GM23248 (cell line): ENCODE data around the gene SYNPR. TPM values are rescaled to one million over a fixed set of nuclear protein-coding genes. Genes with fewer than 3 reads are reported as not detected.

Experiments
- DNase-seq: peaks from one replicate; pipeline ENCODE4 v3.0.0-alpha.2; 2015
- H2AFZ ChIP-seq: fragments of 200-600 bp; sonication (generic); 2 replicates; pipeline ENCODE4 v1.6.1; 2016; ENCODE audit warnings: antibody characterized with exemption
- H3F3A ChIP-seq: fragments of 200-600 bp; sonication (generic); 2 replicates; pipeline ENCODE4 v1.6.1; 2016; ENCODE audit warnings: mild to moderate bottlenecking, antibody characterized with exemption, mixed run types; ENCODE audit not compliant: insufficient read depth
- H3K27ac ChIP-seq: fragments of 200-600 bp; sonication (generic); 2 replicates; pipeline ENCODE4 v1.5.1; 2016; ENCODE audit warnings: mild to moderate bottlenecking
- H3K27me3 ChIP-seq: fragments of 200-600 bp; sonication (generic); replicated peaks from 2 replicates; pipeline ENCODE4 v1.6.1; 2016; ENCODE audit warnings: mild to moderate bottlenecking; ENCODE audit not compliant: insufficient read depth
- H3K36me3 ChIP-seq: fragments of 200-600 bp; sonication (generic); 2 replicates; pipeline ENCODE4 v1.6.1; 2016; ENCODE audit warnings: low read depth, mild to moderate bottlenecking
- H3K4me1 ChIP-seq: fragments of 200-600 bp; sonication (generic); 2 replicates; pipeline ENCODE4 v1.6.1; 2016; ENCODE audit warnings: mild to moderate bottlenecking; ENCODE audit not compliant: insufficient read depth
- H3K4me2 ChIP-seq: fragments of 200-600 bp; sonication (generic); one replicate; pipeline ENCODE4 v1.6.1; 2016; ENCODE audit warnings: mild to moderate bottlenecking; ENCODE audit not compliant: unreplicated experiment
- H3K4me3 ChIP-seq: fragments of 200-600 bp; sonication (generic); 2 replicates; pipeline ENCODE4 v1.5.1; 2016; ENCODE audit warnings: mild to moderate bottlenecking
- H3K79me2 ChIP-seq: fragments of 200-600 bp; sonication (generic); 2 replicates; pipeline ENCODE4 v1.6.1; 2016; ENCODE audit warnings: mild to moderate bottlenecking; ENCODE audit not compliant: insufficient read depth
- H3K9ac ChIP-seq: fragments of 200-600 bp; sonication (generic); 2 replicates; pipeline ENCODE4 v1.6.1; 2016; ENCODE audit warnings: mild to moderate bottlenecking
- H3K9me2 ChIP-seq: fragments of 200-600 bp; sonication (generic); 2 replicates; pipeline ENCODE4 v1.6.1; 2016; ENCODE audit warnings: mixed run types, mild to moderate bottlenecking, moderate library complexity; ENCODE audit not compliant: insufficient read depth
- H3K9me3 ChIP-seq: fragments of 200-600 bp; sonication (generic); one replicate; pipeline ENCODE4 v1.6.1; 2017; ENCODE audit warnings: low read depth
- H4K20me1 ChIP-seq: fragments of 200-600 bp; sonication (generic); 2 replicates; pipeline ENCODE4 v1.6.0; 2016; ENCODE audit not compliant: insufficient read depth
- EZH2 ChIP-seq: fragments of 200-600 bp; sonication (generic); IDR thresholded peaks from 2 replicates; pipeline ENCODE4 v1.6.1; 2018; ENCODE audit warnings: antibody characterized with exemption, mild to moderate bottlenecking; ENCODE audit not compliant: insufficient read depth, poor library complexity, severe bottlenecking
- EZH2phosphoT487 ChIP-seq: fragments of 200-600 bp; sonication (generic); IDR thresholded peaks from 2 replicates; pipeline ENCODE4 v1.6.1; 2018; ENCODE audit warnings: antibody characterized with exemption, moderate library complexity, mild to moderate bottlenecking, low read depth; ENCODE audit not compliant: insufficient read depth
- WGBS, 2 experiments: methylation state at CpG; one replicate each; pipeline ENCODE4 v1.1.6; 2015 to 2017; ENCODE audit warnings: low lambda C conversion rate in 2 of 2, low coverage in 1 of 2; ENCODE audit errors: missing lambda C conversion rate in 2 of 2; 5-methylcytosine and 5-hydroxymethylcytosine counted together
- in situ Hi-C: fragments of 300-500 bp; cut with MboI; formaldehyde crosslinking; loops from 2 replicates; pipeline ENCODE4 v1.15.0; 2020
- polyA plus RNA-seq: library from polyadenylated mRNA; unstranded; fragments of >200 nt; fragmentation: Nextera tagmentation; extraction: Ambion mirVana; gene quantifications from 2 replicates; pipeline ENCODE4 v1.2.1, GENCODE V29; 2016
- total RNA-seq: library from RNA; depleted of rRNA; stranded (reverse); fragments of >200 nt; shearing (Covaris generic); gene quantifications from 2 replicates; pipeline ENCODE4 v1.2.3, GENCODE V29; 2014

Gene SYNPR
- total and polyA plus RNA-seq, 2 experiments from 2014 or later: not detected

- Histone ChIP-seq H3K4me2 (no peak overlapping the region), H3K9me2 (no peaks in the 10 kb centered on the region), H3K9ac (no peak overlapping the region), H2AFZ (no peak overlapping the region), H3K27ac (no peak overlapping the region), H3K4me3 (no peak overlapping the region), H3F3A (no peaks in the 10 kb centered on the region), H4K20me1 (no peaks in the 10 kb centered on the region), H3K36me3 (no peaks in the 10 kb centered on the region), H3K27me3 (0 out of 2 replicates have a peak, but pooled peaks cover 9% of the 10 kb centered on the region), H3K9me3 (no peaks in the 10 kb centered on the region), H3K4me1 (no peaks in the 10 kb centered on the region), H3K79me2 (no peaks in the 10 kb centered on the region)
- in situ Hi-C loops: no loop called here
- 53 to 69% methylated on average over 3 of the region's 3 CpGs for WGBS, 2 experiments
- no peak for TF ChIP-seq EZH2
- TF ChIP-seq EZH2phosphoT487: no peak
- no peak for DNase-seq
Observed at GRCh38 chr3:63308072-63308471, 30.0 kb downstream of the SYNPR start.

DNA sequence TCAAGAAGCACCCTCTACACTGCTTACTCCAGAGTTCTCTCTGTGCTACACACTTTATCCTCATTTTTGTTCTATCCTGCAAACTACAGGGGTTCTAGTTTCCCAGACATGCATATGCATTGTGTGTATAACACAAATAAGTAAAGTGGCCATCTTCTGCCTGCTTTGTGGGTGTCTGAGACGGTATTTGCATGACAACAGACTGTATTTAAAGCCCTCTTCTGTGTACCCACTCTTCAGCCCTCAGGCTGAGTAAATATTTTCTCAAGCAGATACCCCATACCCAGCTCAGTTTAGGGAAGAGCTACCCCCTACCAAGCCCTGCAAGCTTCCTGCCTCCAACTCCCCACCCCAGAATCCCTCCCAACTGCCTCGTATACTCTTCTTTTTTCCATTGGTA is 31.7 kb downstream of the SYNPR start:
- WGBS, 2 experiments: 0 to 3% methylated on average over 2 of the region's 2 CpGs
- Histone ChIP-seq H3K4me3 (no peak overlapping the region), H3K27ac (no peak overlapping the region), H3F3A (no peaks in the 10 kb centered on the region), H3K79me2 (no peaks in the 10 kb centered on the region), H3K9ac (no peak overlapping the region), H3K9me2 (no peaks in the 10 kb centered on the region), H4K20me1 (no peaks in the 10 kb centered on the region), H2AFZ (no peak overlapping the region), H3K4me1 (no peaks in the 10 kb centered on the region), H3K36me3 (no peaks in the 10 kb centered on the region), H3K27me3 (0 out of 2 replicates have a peak, but pooled peaks cover 9% of the 10 kb centered on the region), H3K9me3 (no peaks in the 10 kb centered on the region), H3K4me2 (no peak overlapping the region)
- DNase-seq: no peak
- TF ChIP-seq EZH2phosphoT487: no peak
- TF ChIP-seq EZH2: no peak
- in situ Hi-C loops: no loop called here

DNA sequence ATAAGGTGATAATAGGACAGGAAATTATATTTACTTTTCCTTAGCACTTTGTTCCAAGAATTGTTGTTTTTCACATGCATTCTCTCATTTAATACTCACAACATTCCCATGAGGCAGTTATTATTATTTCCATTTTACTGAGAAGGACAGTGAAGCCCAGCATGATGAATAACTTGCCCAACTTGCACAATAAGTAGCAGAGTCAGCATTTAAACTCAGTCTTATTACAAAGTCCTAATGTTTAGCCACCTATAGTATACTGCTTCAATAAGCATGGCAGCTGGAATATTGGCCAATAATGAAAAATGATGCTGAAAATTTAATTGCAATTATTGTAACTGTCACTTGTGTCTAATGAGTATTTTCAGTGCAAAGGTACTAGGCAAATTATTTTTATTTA is 45.7 kb downstream of the SYNPR start:
- H3K4me3 ChIP-seq: no peak overlapping the region
- H3K79me2 ChIP-seq: no peaks in the 10 kb centered on the region
- H2AFZ ChIP-seq: no peak overlapping the region
- no peak overlapping the region for H3K27ac ChIP-seq
- no peaks in the 10 kb centered on the region for H4K20me1 ChIP-seq
- H3K9ac ChIP-seq: no peak overlapping the region
- no peaks in the 10 kb centered on the region for H3K9me2 ChIP-seq
- TF ChIP-seq EZH2 (no peak), EZH2phosphoT487 (no peak)
- H3K9me3 ChIP-seq: no peaks in the 10 kb centered on the region
- H3K36me3 ChIP-seq: no peaks in the 10 kb centered on the region
- peaks cover 3% of the 10 kb centered on the region; the same call in 1 of the 2 replicates for H3K4me1 ChIP-seq
- peaks cover 5% of the 10 kb centered on the region; the same call in 1 of the 2 replicates for H3F3A ChIP-seq
- in situ Hi-C loops: no loop called here
- DNase-seq: no peak
- peaks cover 15% of the 10 kb centered on the region; the same call in 1 of the 2 replicates for H3K27me3 ChIP-seq
- no peak overlapping the region for H3K4me2 ChIP-seq

GRCh38 chr3:63324621-63325020 is 46.5 kb downstream of the SYNPR start:
- Histone ChIP-seq H3K4me3 (no peak overlapping the region), H3K27me3 (peaks cover 15% of the 10 kb centered on the region), H3F3A (peaks cover 5% of the 10 kb centered on the region; the same call in 1 of the 2 replicates), H3K4me2 (no peak overlapping the region), H3K36me3 (no peaks in the 10 kb centered on the region), H3K27ac (no peak overlapping the region), H3K4me1 (peaks cover 3% of the 10 kb centered on the region; the same call in 1 of the 2 replicates), H3K9ac (no peak overlapping the region), H4K20me1 (no peaks in the 10 kb centered on the region), H2AFZ (no peak overlapping the region), H3K9me3 (no peaks in the 10 kb centered on the region), H3K9me2 (no peaks in the 10 kb centered on the region), H3K79me2 (no peaks in the 10 kb centered on the region)
- no peak for DNase-seq
- 8 to 13% methylated on average over 2 of the region's 2 CpGs for WGBS, 2 experiments
- no peak for TF ChIP-seq EZH2
- TF ChIP-seq EZH2phosphoT487: no peak
- in situ Hi-C loops: no loop called here

DNA sequence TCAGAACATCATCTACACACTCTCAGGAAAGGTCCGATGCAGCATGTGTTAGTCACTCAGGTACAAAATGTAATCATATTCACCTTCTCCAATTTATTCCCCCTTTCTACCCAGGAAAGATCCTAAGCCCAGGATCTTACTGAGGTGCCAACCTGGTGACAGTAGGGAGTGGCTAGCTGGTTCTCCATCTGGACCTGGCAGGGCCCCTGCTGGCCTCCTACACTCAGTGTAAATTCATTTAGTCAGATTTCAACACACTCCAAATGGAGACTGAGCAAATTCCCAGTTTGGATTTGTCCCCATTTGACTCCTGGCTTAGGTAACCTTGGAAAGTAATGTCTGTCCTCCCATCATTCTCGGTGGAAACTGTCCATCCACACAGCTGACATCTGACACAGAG is 47.3 kb downstream of the SYNPR start:
- peaks cover 5% of the 10 kb centered on the region; the same call in 1 of the 2 replicates for H3F3A ChIP-seq
- H4K20me1 ChIP-seq: no peaks in the 10 kb centered on the region
- H3K9ac ChIP-seq: no peak overlapping the region
- H3K4me3 ChIP-seq: no peak overlapping the region
- no peak overlapping the region for H3K4me2 ChIP-seq
- H3K27ac ChIP-seq: no peak overlapping the region
- no peaks in the 10 kb centered on the region for H3K36me3 ChIP-seq
- in situ Hi-C loops: no loop called here
- H2AFZ ChIP-seq: no peak overlapping the region
- no peaks in the 10 kb centered on the region for H3K9me2 ChIP-seq
- H3K9me3 ChIP-seq: no peaks in the 10 kb centered on the region
- DNase-seq: no peak
- TF ChIP-seq EZH2phosphoT487 (no peak), EZH2 (no peak)
- peaks cover 11% of the 10 kb centered on the region for H3K27me3 ChIP-seq
- peaks cover 3% of the 10 kb centered on the region; the same call in 1 of the 2 replicates for H3K4me1 ChIP-seq
- no peaks in the 10 kb centered on the region for H3K79me2 ChIP-seq
- WGBS, 2 experiments: 39 to 43% methylated on average over 2 of the region's 2 CpGs
